Measurements from ENCODE around the gene MIA. TPM values are rescaled to one million over a fixed set of nuclear protein-coding genes. Genes with fewer than 3 reads are reported as not detected.
"Not testable (repeated sequence)": the region's sequence is repeated elsewhere in the genome, so short reads cannot be mapped to it uniquely, and the experiment has no call there.

MIA gene
- total RNA-seq, 2 donors from 2014 or later: not detected

GRCh38 chr19:40819479-40820234, 44.3 kb downstream of the MIA start:
- ATAC-seq (ENCODE audit: insufficient number of reproducible peaks, low FRiP score, low read depth): peak; percentile 38
- H3K27me3 ChIP-seq (replicated peaks; ENCODE audit: insufficient read depth); H3K9me3 ChIP-seq; H3K4me3 ChIP-seq; DNase-seq (ENCODE audit: low spot score); H3K36me3 ChIP-seq; H3K27ac ChIP-seq: not testable (repeated sequence)
- peak; percentile 91 for TF ChIP-seq CTCF (IDR thresholded peaks at IDR 0.05)
- peaks cover 20 to 32% of the 10 kb centered on the region in 2 donors for H3K4me1 ChIP-seq (ENCODE audit: control insufficient read depth in 1 of 2, low read depth in 2 of 2)

GRCh38 chr19:40822161-40822560, 46.8 kb downstream of the MIA start:
- H3K4me1 ChIP-seq (ENCODE audit: control insufficient read depth in 1 of 2, low read depth in 2 of 2): peaks cover 20 to 32% of the 10 kb centered on the region in 2 donors
- DNase-seq (ENCODE audit: low spot score) (no peak), ATAC-seq (ENCODE audit: insufficient number of reproducible peaks, low FRiP score, low read depth) (no peak)
- H3K27ac ChIP-seq: no peak overlapping the region
- no peaks in the 10 kb centered on the region for H3K27me3 ChIP-seq (replicated peaks; ENCODE audit: insufficient read depth)
- no peak overlapping the region for H3K4me3 ChIP-seq
- H3K9me3 ChIP-seq: no peaks in the 10 kb centered on the region
- TF ChIP-seq CTCF (IDR thresholded peaks at IDR 0.05): no peak
- H3K36me3 ChIP-seq: peaks cover 2% of the 10 kb centered on the region

- H3K36me3 ChIP-seq; H3K27ac ChIP-seq; DNase-seq (ENCODE audit: low spot score); H3K27me3 ChIP-seq (replicated peaks; ENCODE audit: insufficient read depth); H3K9me3 ChIP-seq; ATAC-seq (ENCODE audit: insufficient number of reproducible peaks, low FRiP score, low read depth); H3K4me3 ChIP-seq: not testable (repeated sequence)
- peaks cover 20 to 32% of the 10 kb centered on the region in 2 donors for H3K4me1 ChIP-seq (ENCODE audit: control insufficient read depth in 1 of 2, low read depth in 2 of 2)
Measured at GRCh38 chr19:40822704-40823553, 47.6 kb downstream of the MIA start.

- not testable (repeated sequence) for H3K36me3 ChIP-seq; H3K4me3 ChIP-seq; H3K9me3 ChIP-seq; ATAC-seq (ENCODE audit: insufficient number of reproducible peaks, low FRiP score, low read depth); H3K27me3 ChIP-seq (replicated peaks; ENCODE audit: insufficient read depth); H3K27ac ChIP-seq; DNase-seq (ENCODE audit: low spot score)
- H3K4me1 ChIP-seq (ENCODE audit: control insufficient read depth in 1 of 2, low read depth in 2 of 2): peaks cover 9 to 17% of the 10 kb centered on the region in 2 donors
Measured at GRCh38 chr19:40824916-40825315, 49.6 kb downstream of the MIA start.

- DNase-seq (ENCODE audit: low spot score); H3K4me3 ChIP-seq; H3K27me3 ChIP-seq (replicated peaks; ENCODE audit: insufficient read depth); ATAC-seq (ENCODE audit: insufficient number of reproducible peaks, low FRiP score, low read depth); H3K9me3 ChIP-seq; H3K36me3 ChIP-seq; H3K27ac ChIP-seq: not testable (repeated sequence)
- peaks cover 9 to 17% of the 10 kb centered on the region in 2 donors for H3K4me1 ChIP-seq (ENCODE audit: control insufficient read depth in 1 of 2, low read depth in 2 of 2)
Measured at GRCh38 chr19:40825460-40826095, 50.3 kb downstream of the MIA start.

GRCh38 chr19:40826312-40826698, 51.0 kb downstream of the MIA start:
- ATAC-seq (ENCODE audit: insufficient number of reproducible peaks, low FRiP score, low read depth); H3K27ac ChIP-seq; DNase-seq (ENCODE audit: low spot score); H3K4me3 ChIP-seq; H3K27me3 ChIP-seq (replicated peaks; ENCODE audit: insufficient read depth); H3K9me3 ChIP-seq; H3K36me3 ChIP-seq: not testable (repeated sequence)
- peaks cover 9 to 17% of the 10 kb centered on the region in 2 donors for H3K4me1 ChIP-seq (ENCODE audit: control insufficient read depth in 1 of 2, low read depth in 2 of 2)

GRCh38 chr19:40826699-40827385, 51.5 kb downstream of the MIA start:
- peaks cover 9 to 17% of the 10 kb centered on the region in 2 donors for H3K4me1 ChIP-seq (ENCODE audit: control insufficient read depth in 1 of 2, low read depth in 2 of 2)
- H3K36me3 ChIP-seq; H3K27ac ChIP-seq; DNase-seq (ENCODE audit: low spot score); ATAC-seq (ENCODE audit: insufficient number of reproducible peaks, low FRiP score, low read depth); H3K4me3 ChIP-seq; H3K27me3 ChIP-seq (replicated peaks; ENCODE audit: insufficient read depth); H3K9me3 ChIP-seq: not testable (repeated sequence)

Data from thoracic aorta (tissue), 2 donors.